Measurements from ENCODE around the gene MBL2.

MBL2 gene

DNA sequence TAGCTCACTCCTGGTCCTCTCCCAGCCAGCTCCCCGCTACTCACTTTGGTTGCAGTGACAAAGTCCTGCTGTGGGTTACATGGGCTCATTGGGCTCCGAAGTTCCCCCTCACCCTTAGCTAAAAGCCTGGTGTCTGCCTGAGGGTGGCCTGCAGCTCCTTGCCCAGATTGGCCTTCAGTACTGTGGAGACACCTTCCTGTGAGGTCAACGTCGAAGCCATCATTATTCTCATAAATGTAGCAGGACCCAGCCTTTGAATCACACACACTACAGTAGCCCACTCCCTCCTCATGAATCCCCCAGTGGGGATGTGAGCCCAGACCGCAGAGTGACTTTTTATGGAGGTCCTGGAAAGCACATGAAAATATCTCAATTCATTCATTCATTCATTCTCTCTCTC, 10.5 kb downstream of the MBL2 start:
- no peak overlapping the region for H3K27ac ChIP-seq (replicated peaks)
- no peak for DNase-seq (ENCODE audit: low read depth in 1 of 2, low spot score in 1 of 2)
- TF ChIP-seq, protein P1, sequence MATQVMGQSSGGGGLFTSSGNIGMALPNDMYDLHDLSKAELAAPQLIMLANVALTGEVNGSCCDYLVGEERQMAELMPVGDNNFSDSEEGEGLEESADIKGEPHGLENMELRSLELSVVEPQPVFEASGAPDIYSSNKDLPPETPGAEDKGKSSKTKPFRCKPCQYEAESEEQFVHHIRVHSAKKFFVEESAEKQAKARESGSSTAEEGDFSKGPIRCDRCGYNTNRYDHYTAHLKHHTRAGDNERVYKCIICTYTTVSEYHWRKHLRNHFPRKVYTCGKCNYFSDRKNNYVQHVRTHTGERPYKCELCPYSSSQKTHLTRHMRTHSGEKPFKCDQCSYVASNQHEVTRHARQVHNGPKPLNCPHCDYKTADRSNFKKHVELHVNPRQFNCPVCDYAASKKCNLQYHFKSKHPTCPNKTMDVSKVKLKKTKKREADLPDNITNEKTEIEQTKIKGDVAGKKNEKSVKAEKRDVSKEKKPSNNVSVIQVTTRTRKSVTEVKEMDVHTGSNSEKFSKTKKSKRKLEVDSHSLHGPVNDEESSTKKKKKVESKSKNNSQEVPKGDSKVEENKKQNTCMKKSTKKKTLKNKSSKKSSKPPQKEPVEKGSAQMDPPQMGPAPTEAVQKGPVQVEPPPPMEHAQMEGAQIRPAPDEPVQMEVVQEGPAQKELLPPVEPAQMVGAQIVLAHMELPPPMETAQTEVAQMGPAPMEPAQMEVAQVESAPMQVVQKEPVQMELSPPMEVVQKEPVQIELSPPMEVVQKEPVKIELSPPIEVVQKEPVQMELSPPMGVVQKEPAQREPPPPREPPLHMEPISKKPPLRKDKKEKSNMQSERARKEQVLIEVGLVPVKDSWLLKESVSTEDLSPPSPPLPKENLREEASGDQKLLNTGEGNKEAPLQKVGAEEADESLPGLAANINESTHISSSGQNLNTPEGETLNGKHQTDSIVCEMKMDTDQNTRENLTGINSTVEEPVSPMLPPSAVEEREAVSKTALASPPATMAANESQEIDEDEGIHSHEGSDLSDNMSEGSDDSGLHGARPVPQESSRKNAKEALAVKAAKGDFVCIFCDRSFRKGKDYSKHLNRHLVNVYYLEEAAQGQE (IDR thresholded peaks at IDR 0.05; ENCODE audit: insufficient replicate concordance, low read depth), result no peak
- no peak for TF ChIP-seq GABPA (IDR thresholded peaks at IDR 0.05; ENCODE audit: low read depth)
- TF ChIP-seq SPI1 (IDR thresholded peaks at IDR 0.05; ENCODE audit: borderline replicate concordance, low read depth), result no peak
- TF ChIP-seq, protein P2, sequence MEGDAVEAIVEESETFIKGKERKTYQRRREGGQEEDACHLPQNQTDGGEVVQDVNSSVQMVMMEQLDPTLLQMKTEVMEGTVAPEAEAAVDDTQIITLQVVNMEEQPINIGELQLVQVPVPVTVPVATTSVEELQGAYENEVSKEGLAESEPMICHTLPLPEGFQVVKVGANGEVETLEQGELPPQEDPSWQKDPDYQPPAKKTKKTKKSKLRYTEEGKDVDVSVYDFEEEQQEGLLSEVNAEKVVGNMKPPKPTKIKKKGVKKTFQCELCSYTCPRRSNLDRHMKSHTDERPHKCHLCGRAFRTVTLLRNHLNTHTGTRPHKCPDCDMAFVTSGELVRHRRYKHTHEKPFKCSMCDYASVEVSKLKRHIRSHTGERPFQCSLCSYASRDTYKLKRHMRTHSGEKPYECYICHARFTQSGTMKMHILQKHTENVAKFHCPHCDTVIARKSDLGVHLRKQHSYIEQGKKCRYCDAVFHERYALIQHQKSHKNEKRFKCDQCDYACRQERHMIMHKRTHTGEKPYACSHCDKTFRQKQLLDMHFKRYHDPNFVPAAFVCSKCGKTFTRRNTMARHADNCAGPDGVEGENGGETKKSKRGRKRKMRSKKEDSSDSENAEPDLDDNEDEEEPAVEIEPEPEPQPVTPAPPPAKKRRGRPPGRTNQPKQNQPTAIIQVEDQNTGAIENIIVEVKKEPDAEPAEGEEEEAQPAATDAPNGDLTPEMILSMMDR (IDR thresholded peaks at IDR 0.05; ENCODE audit: insufficient read depth, low read length), result no peak
- no peak for TF ChIP-seq POLR2AphosphoS5 (IDR thresholded peaks at IDR 0.05; ENCODE audit: low read depth)
- no peak overlapping the region for H3K4me3 ChIP-seq (replicated peaks; ENCODE audit: insufficient read depth, low read length)
- no peaks in the 10 kb centered on the region for H3K27me3 ChIP-seq (ENCODE audit: insufficient read depth, poor library complexity, severe bottlenecking)

DNA sequence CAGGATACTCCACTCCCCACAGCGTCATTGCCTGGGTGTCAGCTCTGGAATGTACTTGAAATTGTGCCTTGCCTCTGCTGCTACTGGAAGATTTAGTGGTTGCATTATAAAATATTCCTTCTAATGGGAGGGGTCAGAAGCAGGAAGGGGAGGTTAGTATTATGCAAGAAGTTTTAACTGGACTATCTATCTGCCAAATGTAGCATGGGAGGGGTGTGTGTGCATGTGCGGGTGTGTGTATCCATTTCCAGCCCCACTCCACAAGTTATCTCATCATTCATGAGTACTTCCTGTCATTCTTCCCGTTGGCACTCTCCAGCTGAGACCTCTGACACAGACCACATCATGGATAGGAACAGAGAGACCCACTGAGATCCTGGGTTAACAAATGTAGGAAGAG, 13.4 kb downstream of the MBL2 start:
- Histone ChIP-seq H3K4me3 (replicated peaks; ENCODE audit: insufficient read depth, low read length) (no peak overlapping the region), H3K27me3 (ENCODE audit: insufficient read depth, poor library complexity, severe bottlenecking) (no peaks in the 10 kb centered on the region), H3K27ac (replicated peaks) (no peak overlapping the region)
- no peak for DNase-seq (ENCODE audit: low read depth in 1 of 2, low spot score in 1 of 2)
- TF ChIP-seq GABPA (IDR thresholded peaks at IDR 0.05; ENCODE audit: low read depth) (no peak), POLR2AphosphoS5 (IDR thresholded peaks at IDR 0.05; ENCODE audit: low read depth) (no peak), SPI1 (IDR thresholded peaks at IDR 0.05; ENCODE audit: borderline replicate concordance, low read depth) (no peak)
- TF ChIP-seq, protein P2 (IDR thresholded peaks at IDR 0.05; ENCODE audit: insufficient read depth, low read length), result no peak
- TF ChIP-seq, protein P1 (IDR thresholded peaks at IDR 0.05; ENCODE audit: insufficient replicate concordance, low read depth), result no peak

DNA sequence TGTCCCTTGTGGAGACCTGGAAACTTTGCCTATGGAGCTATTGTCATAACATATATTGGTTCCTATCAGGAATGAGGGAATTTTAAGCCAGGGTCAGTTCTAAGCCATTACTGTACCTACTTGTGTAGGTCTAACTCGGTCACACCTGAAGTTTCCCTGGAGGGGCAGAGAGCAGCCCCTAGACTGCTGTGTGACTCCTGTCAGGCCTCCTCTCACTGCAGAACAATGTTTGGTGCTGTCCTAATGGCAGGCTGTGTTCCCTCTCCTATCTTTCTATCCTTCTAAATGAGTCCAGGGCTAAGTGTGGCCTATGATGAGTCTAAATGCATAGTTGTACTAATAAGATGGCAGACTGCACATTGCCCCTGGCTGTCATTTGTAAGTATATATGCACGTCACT, 14.2 kb downstream of the MBL2 start:
- no peak overlapping the region for H3K27ac ChIP-seq (replicated peaks)
- no peak overlapping the region for H3K4me3 ChIP-seq (replicated peaks; ENCODE audit: insufficient read depth, low read length)
- TF ChIP-seq GABPA (IDR thresholded peaks at IDR 0.05; ENCODE audit: low read depth), result no peak
- TF ChIP-seq SPI1 (IDR thresholded peaks at IDR 0.05; ENCODE audit: borderline replicate concordance, low read depth), result no peak
- TF ChIP-seq, protein P1 (IDR thresholded peaks at IDR 0.05; ENCODE audit: insufficient replicate concordance, low read depth), result no peak
- TF ChIP-seq POLR2AphosphoS5 (IDR thresholded peaks at IDR 0.05; ENCODE audit: low read depth), result no peak
- TF ChIP-seq, protein P2 (IDR thresholded peaks at IDR 0.05; ENCODE audit: insufficient read depth, low read length), result no peak
- no peaks in the 10 kb centered on the region for H3K27me3 ChIP-seq (ENCODE audit: insufficient read depth, poor library complexity, severe bottlenecking)
- DNase-seq (ENCODE audit: low read depth in 1 of 2, low spot score in 1 of 2), result no peak
